ENCODE results near the gene KMT2C.
A peak's percentile ranks its signal among the peaks of the same experiment; 100 is the strongest.
"Not testable (repeated sequence)": the region's sequence is repeated elsewhere in the genome, so short reads cannot be mapped to it uniquely, and the experiment has no call there.

KMT2C gene

GRCh38 chr7:152441168-152441567, 5.4 kb upstream of the KMT2C start:
- not testable (repeated sequence) for DNase-seq

DNA sequence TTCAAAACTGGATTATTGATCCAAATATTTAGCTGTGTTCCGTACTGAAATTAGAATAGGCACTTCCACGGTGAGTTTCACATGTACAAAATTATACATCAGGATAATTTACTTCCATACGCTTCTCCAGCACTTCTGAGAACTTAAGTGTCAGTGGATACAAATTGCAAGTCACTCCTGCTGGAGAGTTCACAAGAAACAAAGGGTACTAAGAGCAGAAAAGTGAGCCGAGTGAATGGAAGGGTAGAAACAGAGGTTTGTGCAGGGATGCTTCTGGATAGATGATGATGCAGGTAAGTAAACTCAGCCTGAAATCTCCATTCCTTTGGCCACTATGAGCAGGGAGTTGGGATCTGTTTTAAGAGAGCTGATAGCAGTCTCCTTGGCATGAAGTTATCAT, 2.2 kb upstream of the KMT2C start:
- DNase-seq: not testable (repeated sequence)

GRCh38 chr7:152436931-152437575, 1.2 kb upstream of the KMT2C start:
- not testable (repeated sequence) for DNase-seq

GRCh38 chr7:152436111-152436930, 518 bp upstream of the KMT2C start:
- peak; percentile 87 to 89 (median 88) for DNase-seq

DNA sequence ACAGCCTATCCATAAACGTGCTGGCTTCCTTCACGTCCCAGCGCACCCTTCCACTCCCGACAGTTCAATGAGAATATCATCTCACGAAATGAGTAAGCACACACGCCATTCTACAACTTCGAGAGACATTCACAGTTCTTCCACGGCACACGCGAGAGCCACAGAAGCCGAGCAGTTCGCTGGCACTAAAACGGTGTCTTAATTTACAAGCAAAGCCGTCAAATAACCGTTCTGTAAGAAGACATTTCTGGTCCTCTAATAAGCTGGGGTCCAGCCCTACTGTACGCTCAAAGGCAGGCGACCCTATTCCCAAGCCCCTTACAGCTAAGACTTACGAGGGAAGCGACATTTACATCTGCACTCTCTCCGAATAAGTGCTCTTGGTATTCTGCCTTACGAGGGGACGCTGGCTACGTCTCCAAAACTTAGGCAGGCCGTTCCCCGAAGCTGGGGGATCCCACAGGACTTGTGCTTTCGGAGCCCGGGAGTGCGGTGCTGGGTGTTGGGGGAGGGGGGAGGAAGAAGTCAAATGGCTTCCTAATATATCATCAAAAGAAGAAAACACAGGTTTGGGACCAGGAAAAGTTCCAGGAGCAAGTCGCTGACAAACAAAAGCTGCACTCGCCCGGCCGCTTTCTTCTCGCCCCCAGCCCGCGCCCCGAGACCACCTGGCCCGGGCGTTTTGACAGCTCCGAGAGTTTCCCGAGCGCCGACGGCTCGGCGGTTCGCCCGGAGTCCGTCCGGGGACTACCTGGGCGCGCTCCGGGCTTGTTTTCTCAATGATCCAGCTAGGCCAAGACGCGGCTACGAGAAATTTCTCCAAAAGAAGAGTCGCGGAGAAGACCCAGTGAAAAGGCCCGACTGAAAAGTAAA, 1.1 kb downstream of the KMT2C start:
- peak in 1 of 4 experiments; percentile 16 for DNase-seq

GRCh38 chr7:152433721-152434490, 1.9 kb downstream of the KMT2C start:
- DNase-seq: not testable (repeated sequence)

- not testable (repeated sequence) for DNase-seq
Observed at GRCh38 chr7:152432735-152433134, 3.1 kb downstream of the KMT2C start.

GRCh38 chr7:152430854-152431253, 4.9 kb downstream of the KMT2C start:
- no peak for DNase-seq

GRCh38 chr7:152430118-152430517, 5.7 kb downstream of the KMT2C start:
- DNase-seq: not testable (repeated sequence)

GRCh38 chr7:152424348-152425108, 11.3 kb downstream of the KMT2C start:
- DNase-seq: no peak

DNA sequence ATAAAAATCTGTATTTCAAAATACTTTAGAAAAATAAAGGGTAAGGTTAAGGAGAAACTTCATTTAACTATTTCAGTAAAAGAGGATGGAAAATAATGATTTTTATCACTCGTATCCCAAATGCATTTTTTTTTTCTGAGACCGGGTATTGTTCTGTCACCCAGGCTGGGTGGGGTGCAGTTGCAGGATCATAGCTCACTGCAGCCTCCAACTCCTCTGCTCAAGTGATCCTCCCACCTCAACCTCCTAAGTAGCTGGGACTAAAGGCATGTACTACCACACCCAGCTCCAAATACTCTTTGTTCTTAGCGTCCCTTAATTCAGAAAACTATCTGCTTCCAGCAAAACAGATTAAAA, 11.8 kb downstream of the KMT2C start:
- DNase-seq: no peak

DNA sequence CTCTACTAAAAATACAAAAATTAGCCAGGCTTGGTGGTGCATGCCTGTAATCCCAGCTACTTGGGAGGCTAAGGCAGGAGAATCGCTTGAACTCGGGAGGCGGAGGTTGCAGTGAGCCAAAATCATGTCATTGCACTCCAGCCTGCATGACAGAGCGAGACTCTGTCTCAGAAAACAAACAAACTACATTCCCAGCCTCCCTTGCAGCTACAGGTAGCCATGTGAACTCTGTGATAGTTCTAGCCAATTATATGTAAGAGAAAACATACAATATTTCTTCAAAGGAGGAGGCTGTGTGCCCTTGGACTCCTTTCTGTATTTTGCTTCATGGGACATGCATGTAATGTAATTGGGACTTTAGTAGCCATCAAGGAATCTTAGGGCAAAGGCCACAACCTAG, 12.6 kb downstream of the KMT2C start:
- not testable (repeated sequence) for DNase-seq

DNA sequence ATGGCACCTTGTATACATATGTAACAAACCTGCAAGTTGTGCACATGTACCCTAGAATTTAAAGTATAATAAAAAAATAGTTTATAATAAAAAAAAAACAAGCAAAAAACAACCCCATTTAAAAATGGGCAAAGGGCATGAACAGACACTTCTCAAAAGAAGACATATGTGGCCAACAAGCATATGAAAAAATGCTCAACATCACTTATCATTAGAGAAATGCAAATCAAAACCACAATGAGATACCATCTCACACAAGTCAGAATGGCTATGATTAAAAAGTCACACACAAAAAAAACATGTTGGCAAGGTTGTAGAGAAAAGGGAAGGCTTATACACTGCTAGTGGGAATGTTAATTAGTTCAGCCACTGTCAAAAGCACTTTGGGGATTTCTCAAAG, 14.9 kb downstream of the KMT2C start:
- not testable (repeated sequence) for DNase-seq

DNA sequence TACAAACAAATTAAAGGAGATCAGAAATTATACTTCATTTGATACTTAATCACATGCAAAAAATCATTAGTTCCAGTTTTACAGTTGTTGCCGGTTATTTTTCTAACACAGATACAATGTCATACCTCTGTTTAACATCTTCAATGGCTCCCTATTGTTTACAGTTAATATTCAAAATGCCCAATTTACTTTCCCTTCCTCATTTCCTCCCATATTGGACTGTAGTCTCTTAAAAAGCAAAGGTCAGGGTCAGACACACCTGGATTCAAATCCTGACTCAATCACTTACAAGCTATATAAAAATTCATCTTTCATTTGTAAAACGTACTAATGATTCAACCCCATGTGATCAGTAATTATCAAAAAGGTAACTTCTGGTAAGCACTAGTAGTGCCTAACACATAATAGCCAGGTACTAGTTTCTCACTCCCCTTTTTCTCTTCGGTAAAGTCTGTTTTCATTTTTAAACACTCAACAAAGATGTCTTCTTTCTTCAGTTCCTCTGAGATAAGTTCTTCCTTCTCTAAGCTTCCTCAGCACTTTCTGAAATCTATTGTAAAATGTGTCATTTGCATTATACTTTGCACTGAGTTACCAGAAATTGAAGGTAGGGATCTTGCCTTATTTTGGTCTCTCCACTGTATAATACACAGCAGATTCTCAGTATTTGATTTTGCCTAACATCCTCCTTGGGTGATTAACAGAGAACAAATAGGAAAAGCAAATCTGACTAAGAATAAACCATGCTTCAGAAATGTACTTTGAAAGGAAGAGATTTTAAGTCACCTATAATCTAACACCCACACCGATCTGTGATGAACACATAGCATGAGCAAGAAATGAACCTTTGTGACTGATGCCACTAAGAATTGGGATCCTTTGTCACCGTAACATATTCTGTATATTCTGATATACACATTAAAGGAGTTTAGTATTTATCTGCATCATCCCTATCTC, 16.1 kb downstream of the KMT2C start:
- DNase-seq: no peak

- DNase-seq: no peak
Observed at GRCh38 chr7:152414779-152415178, 21.0 kb downstream of the KMT2C start.

DNA sequence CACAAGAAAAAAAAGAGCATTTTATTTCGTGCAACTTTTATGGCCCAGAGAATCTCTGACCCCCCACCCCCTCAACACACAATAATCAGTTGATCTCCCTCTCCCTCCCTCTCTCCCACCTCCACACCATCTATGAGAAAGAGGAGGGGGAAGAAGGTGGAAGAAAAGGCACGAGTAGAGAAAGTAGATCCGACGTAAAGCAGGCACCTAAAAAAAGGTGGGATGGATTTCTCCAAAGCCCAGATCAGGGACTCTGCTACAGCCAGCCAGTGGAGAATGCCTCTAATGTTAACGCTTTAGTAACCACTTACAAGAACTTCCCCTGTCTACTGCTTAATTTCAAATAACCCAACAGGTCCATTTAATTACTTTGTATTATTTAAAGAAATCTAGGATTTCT, 24.4 kb downstream of the KMT2C start:
- no peak for DNase-seq

DNA sequence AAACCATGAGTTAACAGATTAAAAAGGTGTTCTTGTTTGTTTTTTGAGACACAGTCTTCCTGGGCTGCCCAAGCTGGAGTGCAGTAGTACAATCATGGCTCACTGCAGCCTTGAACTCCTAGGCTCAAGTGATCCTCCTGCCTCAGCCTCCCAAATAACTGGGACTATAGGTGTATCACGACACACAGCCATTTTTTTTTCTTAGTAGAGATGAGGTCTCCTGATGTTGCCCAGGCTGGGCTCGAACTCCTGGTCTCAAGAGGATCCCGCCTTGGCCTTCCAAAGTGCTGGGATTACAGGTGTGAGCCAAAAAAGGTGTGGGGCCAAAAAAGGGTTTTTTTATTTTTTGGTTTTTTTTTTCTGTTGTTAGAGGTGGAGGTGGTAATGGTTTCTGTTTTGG, 29.3 kb downstream of the KMT2C start:
- DNase-seq: no peak

GRCh38 chr7:152406030-152406429, 29.8 kb downstream of the KMT2C start:
- DNase-seq: not testable (repeated sequence)

DNA sequence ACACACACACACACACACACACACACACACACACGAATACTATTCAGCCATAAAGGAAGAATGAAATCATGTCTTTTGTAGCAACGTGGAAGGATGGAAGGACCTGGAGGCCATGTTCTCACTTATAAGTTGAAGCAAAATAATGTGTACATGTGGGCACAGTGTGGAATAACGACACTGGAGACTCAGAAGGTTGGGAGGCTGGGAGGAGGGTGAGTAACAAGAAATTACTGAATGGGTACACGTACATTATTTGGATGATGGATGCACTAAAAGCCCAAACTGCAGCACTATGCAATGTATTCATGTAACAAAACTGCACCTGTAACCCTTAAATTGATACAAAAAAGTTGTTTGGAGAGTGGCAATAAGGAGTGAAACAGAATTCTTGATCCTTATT, 32.1 kb downstream of the KMT2C start:
- DNase-seq: no peak

- DNase-seq: no peak
Observed at GRCh38 chr7:152402384-152403250, 33.2 kb downstream of the KMT2C start.
